K562 (cell line): ENCODE data around the gene PRKG2.

Experiments used
- CTCF ChIP-seq, 3 experiments: IDR thresholded peaks in 2 of 3; conservative IDR thresholded peaks in 1 of 3; 2 replicates each; pipeline ENCODE4 v1.5.1; 2011 to 2012; ENCODE audit warnings: low read length in 3 of 3, mild to moderate bottlenecking in 3 of 3, control low read depth in 2 of 3, improper control_type of control experiment in 1 of 3, inconsistent platforms in 1 of 3, low read depth in 1 of 3, mixed read lengths in 1 of 3, moderate library complexity in 1 of 3; ENCODE audit not compliant: insufficient read depth in 2 of 3
- MCM3 ChIP-seq: fragments of 450-650 bp; IDR thresholded peaks from 2 replicates; pipeline ENCODE4 v1.6.1; 2016
- USF2 ChIP-seq: sonication (generic); formaldehyde crosslinking; IDR thresholded peaks from 2 replicates; pipeline ENCODE4 v1.5.0; 2020; ENCODE audit warnings: missing genetic modification reagents
- ZBTB2 ChIP-seq: fragments of 450-650 bp; IDR thresholded peaks from 2 replicates; pipeline ENCODE4 v1.6.1; 2016; ENCODE audit warnings: antibody characterized with exemption

GRCh38 chr4:81164126-81164525 lies 50.9 kb downstream of the PRKG2 start:
- TF ChIP-seq CTCF (IDR thresholded peaks at IDR 0.05 in 2 of 3, conservative IDR thresholded peaks at IDR 0.05 in 1 of 3; ENCODE audit: insufficient read depth in 2 of 3, low read depth in 1 of 3, low read length in 3 of 3) (no peak), ZBTB2 (no peak), MCM3 (no peak), USF2 (CRISPR knock-in tag) (no peak)
